Breast epithelium (tissue), 4 donors: ENCODE data around the gene CFL2. TPM values are rescaled to one million over a fixed set of nuclear protein-coding genes. Genes with fewer than 3 reads are reported as not detected.

Source experiments
- DNase-seq, 2 donors: peaks; one replicate each; pipeline ENCODE4 v3.0.0-alpha.2; 2019; ENCODE audit warnings: low spot score in 2 of 2
- H3K27ac ChIP-seq, 2 donors: fragments of 200-600 bp; sonication (generic) in 1 of 2; one replicate each; pipeline ENCODE4 v1.5.1; 2016 to 2019; ENCODE audit warnings: mild to moderate bottlenecking in 1 of 2
- H3K27me3 ChIP-seq, 2 donors: fragments of 200-600 bp; sonication (generic) in 1 of 2; one replicate each; pipeline versions ENCODE4 v1.5.1 to v1.6.0; 2017 to 2019; ENCODE audit warnings: control low read depth in 1 of 2, mild to moderate bottlenecking in 1 of 2
- H3K36me3 ChIP-seq: fragments of 200-600 bp; one replicate; pipeline ENCODE4 v1.5.1; 2019
- H3K4me1 ChIP-seq, 2 donors: fragments of 200-600 bp; sonication (generic); one replicate each; pipeline ENCODE4 v1.5.1; 2016 to 2019; ENCODE audit warnings: control low read depth in 1 of 2
- H3K4me3 ChIP-seq, 3 donors: fragments of 200-600 bp; sonication (generic); 1 replicate in 2 of 3; 2 replicates in 1 of 3; pipeline ENCODE4 v1.5.1; 2016 to 2019; ENCODE audit warnings: mild to moderate bottlenecking in 3 of 3, moderate library complexity in 2 of 3
- H3K9me3 ChIP-seq, 2 donors: fragments of 200-600 bp; sonication (generic) in 1 of 2; one replicate each; pipeline ENCODE4 v1.5.1; 2016 to 2019; ENCODE audit warnings: control low read depth in 1 of 2
- POLR2A ChIP-seq: fragments of 450-650 bp; IDR thresholded peaks from one replicate; pipeline ENCODE4 v1.6.1; 2016; ENCODE audit warnings: antibody characterized with exemption, mild to moderate bottlenecking, moderate library complexity
- POLR2AphosphoS5 ChIP-seq, 3 donors: sonication (generic); formaldehyde crosslinking; IDR thresholded peaks; one replicate each; pipeline ENCODE4 v1.6.1; 2017; ENCODE audit warnings: antibody characterized with exemption in 3 of 3
- intact Hi-C: fragments of 100-400 bp; cut with DNase I; formaldehyde crosslinking; loops from one replicate; pipeline ENCODE4 v1.15.1; 2023; ENCODE audit warnings: low total_unique reads
- total RNA-seq, 3 donors: library from RNA; depleted of rRNA; stranded (reverse); fragments of >200 nt; gene quantifications; one replicate each; pipeline ENCODE4 v1.1.0, GENCODE V29; 2016
- TF ChIP-seq, protein P1 (sequence below), 3 donors: fragments of 450-650 bp; IDR thresholded peaks; one replicate each; pipeline ENCODE4 v1.5.1; 2016 to 2017; ENCODE audit warnings: antibody characterized with exemption in 3 of 3, mild to moderate bottlenecking in 3 of 3, moderate library complexity in 3 of 3

CFL2 gene
- total RNA-seq, 3 donors from 2014 or later, result 28.8 to 75.2 (median 34.4) TPM

- no peak for DNase-seq
- no peaks in the 10 kb centered on the region for H3K36me3 ChIP-seq
- TF ChIP-seq POLR2A, result no peak
- TF ChIP-seq, protein P1, sequence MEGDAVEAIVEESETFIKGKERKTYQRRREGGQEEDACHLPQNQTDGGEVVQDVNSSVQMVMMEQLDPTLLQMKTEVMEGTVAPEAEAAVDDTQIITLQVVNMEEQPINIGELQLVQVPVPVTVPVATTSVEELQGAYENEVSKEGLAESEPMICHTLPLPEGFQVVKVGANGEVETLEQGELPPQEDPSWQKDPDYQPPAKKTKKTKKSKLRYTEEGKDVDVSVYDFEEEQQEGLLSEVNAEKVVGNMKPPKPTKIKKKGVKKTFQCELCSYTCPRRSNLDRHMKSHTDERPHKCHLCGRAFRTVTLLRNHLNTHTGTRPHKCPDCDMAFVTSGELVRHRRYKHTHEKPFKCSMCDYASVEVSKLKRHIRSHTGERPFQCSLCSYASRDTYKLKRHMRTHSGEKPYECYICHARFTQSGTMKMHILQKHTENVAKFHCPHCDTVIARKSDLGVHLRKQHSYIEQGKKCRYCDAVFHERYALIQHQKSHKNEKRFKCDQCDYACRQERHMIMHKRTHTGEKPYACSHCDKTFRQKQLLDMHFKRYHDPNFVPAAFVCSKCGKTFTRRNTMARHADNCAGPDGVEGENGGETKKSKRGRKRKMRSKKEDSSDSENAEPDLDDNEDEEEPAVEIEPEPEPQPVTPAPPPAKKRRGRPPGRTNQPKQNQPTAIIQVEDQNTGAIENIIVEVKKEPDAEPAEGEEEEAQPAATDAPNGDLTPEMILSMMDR (IDR thresholded peaks at IDR 0.05), result no peak
- no peak for TF ChIP-seq POLR2AphosphoS5 (IDR thresholded peaks at IDR 0.05)
- no peaks in the 10 kb centered on the region for H3K4me1 ChIP-seq
- no peaks in the 10 kb centered on the region for H3K27me3 ChIP-seq
- H3K27ac ChIP-seq, result no peak overlapping the region
- intact Hi-C loops, result no loop called here
- no peaks in the 10 kb centered on the region for H3K9me3 ChIP-seq
- no peak overlapping the region for H3K4me3 ChIP-seq
These were observed 42.7 kb downstream of the CFL2 start for GRCh38 chr14:34671716-34672115.

- TF ChIP-seq, protein P1 (IDR thresholded peaks at IDR 0.05), result no peak
- TF ChIP-seq POLR2A (no peak), POLR2AphosphoS5 (IDR thresholded peaks at IDR 0.05) (no peak)
- Histone ChIP-seq H3K27ac (no peak overlapping the region), H3K4me3 (no peak overlapping the region), H3K9me3 (no peaks in the 10 kb centered on the region), H3K36me3 (no peaks in the 10 kb centered on the region), H3K4me1 (no peaks in the 10 kb centered on the region), H3K27me3 (no peaks in the 10 kb centered on the region)
- DNase-seq, result no peak
- intact Hi-C loops, result no loop called here
These were observed 46.3 kb downstream of the CFL2 start for GRCh38 chr14:34668111-34668510.

GRCh38 chr14:34667007-34667406 is 47.4 kb downstream of the CFL2 start:
- no peak overlapping the region for H3K27ac ChIP-seq
- DNase-seq, result no peak
- no peak for TF ChIP-seq POLR2AphosphoS5 (IDR thresholded peaks at IDR 0.05)
- TF ChIP-seq, protein P1 (IDR thresholded peaks at IDR 0.05), result no peak
- TF ChIP-seq POLR2A, result no peak
- no peaks in the 10 kb centered on the region for H3K27me3 ChIP-seq
- H3K9me3 ChIP-seq, result no peaks in the 10 kb centered on the region
- no peaks in the 10 kb centered on the region for H3K36me3 ChIP-seq
- no peaks in the 10 kb centered on the region for H3K4me1 ChIP-seq
- H3K4me3 ChIP-seq, result no peak overlapping the region
- intact Hi-C loops, result no loop called here

GRCh38 chr14:34665785-34666435 is 48.5 kb downstream of the CFL2 start:
- Histone ChIP-seq H3K36me3 (no peaks in the 10 kb centered on the region), H3K27me3 (no peaks in the 10 kb centered on the region), H3K27ac (no peak overlapping the region), H3K4me3 (no peak overlapping the region), H3K9me3 (peaks cover 0 to 3% of the 10 kb centered on the region in 2 donors), H3K4me1 (no peaks in the 10 kb centered on the region)
- TF ChIP-seq POLR2AphosphoS5 (IDR thresholded peaks at IDR 0.05) (no peak), POLR2A (no peak)
- TF ChIP-seq, protein P1 (IDR thresholded peaks at IDR 0.05), result no peak
- no peak for DNase-seq
- intact Hi-C loops, result no loop called here

- Histone ChIP-seq H3K27me3 (no peaks in the 10 kb centered on the region), H3K4me3 (no peak overlapping the region), H3K9me3 (peaks cover 0 to 8% of the 10 kb centered on the region in 2 donors), H3K4me1 (no peaks in the 10 kb centered on the region), H3K27ac (no peak overlapping the region), H3K36me3 (no peaks in the 10 kb centered on the region)
- intact Hi-C loops, result no loop called here
- TF ChIP-seq POLR2AphosphoS5 (IDR thresholded peaks at IDR 0.05) (no peak), POLR2A (no peak)
- TF ChIP-seq, protein P1 (IDR thresholded peaks at IDR 0.05), result no peak
- DNase-seq, result no peak
These were observed 51.8 kb downstream of the CFL2 start for GRCh38 chr14:34662561-34663088.
